ENCODE data around the gene UGT2B15. TPM values are rescaled to one million over a fixed set of nuclear protein-coding genes. Genes with fewer than 3 reads are reported as not detected.

Gene UGT2B15
- total and polyA plus RNA-seq, 5 donors from 2014 or later: not detected

- DNase-seq: no peak
- peaks cover 0 to 6% (median 0%) of the 10 kb centered on the region in 7 donors for H3K9me3 Mint-ChIP-seq
- Histone ChIP-seq H3K4me3 (ENCODE audit: low read depth, low read length) (no peak overlapping the region), H3K27ac (ENCODE audit: insufficient read depth, low read length, poor library complexity, severe bottlenecking) (no peak overlapping the region), H3K4me1 (ENCODE audit: control insufficient read depth, insufficient read depth, low read length, poor library complexity, severe bottlenecking) (no peaks in the 10 kb centered on the region), H3K27me3 (ENCODE audit: control insufficient read depth, insufficient read depth, low read length) (no peaks in the 10 kb centered on the region), H3K9me3 (ENCODE audit: control insufficient read depth in 2 of 2, low read length in 2 of 2) (no peaks in the 10 kb centered on the region), H3K36me3 (ENCODE audit: control insufficient read depth, insufficient read depth, low read length) (no peaks in the 10 kb centered on the region)
- H3K4me1 Mint-ChIP-seq: no peaks in the 10 kb centered on the region
- peaks cover 4% of the 10 kb centered on the region for H3K27me3 Mint-ChIP-seq
- H3K4me3 Mint-ChIP-seq: no peak overlapping the region
- no peak overlapping the region for H3K27ac Mint-ChIP-seq
- no peaks in the 10 kb centered on the region for H3K36me3 Mint-ChIP-seq
- no peak for ATAC-seq (ENCODE audit: low read depth in 2 of 2)
Measured at GRCh38 chr4:68606240-68606639, 64.2 kb downstream of the UGT2B15 start.

- Mint-ChIP-seq H3K4me1 (no peaks in the 10 kb centered on the region), H3K36me3 (no peaks in the 10 kb centered on the region), H3K27me3 (no peaks in the 10 kb centered on the region), H3K27ac (no peak overlapping the region), H3K4me3 (no peak overlapping the region), H3K9me3 (peaks cover 0 to 3% (median 0%) of the 10 kb centered on the region in 7 donors)
- Histone ChIP-seq H3K9me3 (ENCODE audit: control insufficient read depth in 2 of 2, low read length in 2 of 2) (no peaks in the 10 kb centered on the region), H3K27ac (ENCODE audit: insufficient read depth, low read length, poor library complexity, severe bottlenecking) (no peak overlapping the region), H3K36me3 (ENCODE audit: control insufficient read depth, insufficient read depth, low read length) (no peaks in the 10 kb centered on the region), H3K4me1 (ENCODE audit: control insufficient read depth, insufficient read depth, low read length, poor library complexity, severe bottlenecking) (no peaks in the 10 kb centered on the region), H3K27me3 (ENCODE audit: control insufficient read depth, insufficient read depth, low read length) (no peaks in the 10 kb centered on the region), H3K4me3 (ENCODE audit: low read depth, low read length) (no peak overlapping the region)
- no peak for DNase-seq
- ATAC-seq (ENCODE audit: low read depth in 2 of 2): no peak
Measured at GRCh38 chr4:68599150-68599549, 71.3 kb downstream of the UGT2B15 start.

GRCh38 chr4:68597482-68597881, 73.0 kb downstream of the UGT2B15 start:
- no peaks in the 10 kb centered on the region for H3K36me3 ChIP-seq (ENCODE audit: control insufficient read depth, insufficient read depth, low read length)
- H3K9me3 ChIP-seq (ENCODE audit: control insufficient read depth in 2 of 2, low read length in 2 of 2): no peaks in the 10 kb centered on the region
- Mint-ChIP-seq H3K4me3 (no peak overlapping the region), H3K9me3 (peaks cover 0 to 3% (median 0%) of the 10 kb centered on the region in 7 donors), H3K27me3 (no peaks in the 10 kb centered on the region), H3K27ac (peak overlapping the region in 1 of 3 donors; percentile 40), H3K36me3 (no peaks in the 10 kb centered on the region), H3K4me1 (no peaks in the 10 kb centered on the region)
- DNase-seq: no peak
- H3K27ac ChIP-seq (ENCODE audit: insufficient read depth, low read length, poor library complexity, severe bottlenecking): no peak overlapping the region
- no peaks in the 10 kb centered on the region for H3K4me1 ChIP-seq (ENCODE audit: control insufficient read depth, insufficient read depth, low read length, poor library complexity, severe bottlenecking)
- ATAC-seq (ENCODE audit: low read depth in 2 of 2): no peak
- H3K4me3 ChIP-seq (ENCODE audit: low read depth, low read length): no peak overlapping the region
- no peaks in the 10 kb centered on the region for H3K27me3 ChIP-seq (ENCODE audit: control insufficient read depth, insufficient read depth, low read length)

Other genes with a start within 250 kb of the UGT2B15 start
- gene TMPRSS11E, start 223.2 kb downstream of the UGT2B15 start, total RNA-seq: not detected
- gene TMPRSS11E, start 223.2 kb downstream of the UGT2B15 start, polyA plus RNA-seq: under 1 TPM in 1 of 4 donors, not detected in 3; 0.22 TPM
- gene UGT2B17, start 94.3 kb downstream of the UGT2B15 start, total RNA-seq: not detected
- not detected for gene UGT2B17, start 94.3 kb downstream of the UGT2B15 start, polyA plus RNA-seq
- gene UGT2B10, start 145.3 kb upstream of the UGT2B15 start, total RNA-seq: not detected
- not detected for gene UGT2B10, start 145.3 kb upstream of the UGT2B15 start, polyA plus RNA-seq